RWPE1 (cell line): ENCODE results near the gene SALL2.

Source experiments
- CTCF ChIA-PET: fragments of 350-600 bp; sonication (Branson Sonifier 250); formaldehyde crosslinking; extraction: SDS; loops from one replicate; lab custom pipeline; 2021; lab: Yijun Ruan, JAX
- POLR2A ChIA-PET: fragments of 400-600 bp; formaldehyde crosslinking; extraction: SDS; loops from one replicate; lab custom pipeline; 2020; ENCODE audit warnings: antibody characterized with exemption; ENCODE audit not compliant: low non-redundant PET; lab: Yijun Ruan, JAX
- DNase-seq: peaks from one replicate; pipeline ENCODE4 v3.0.0; 2012; ENCODE audit warnings: low spot score
- H3K27ac ChIP-seq: fragments of 450-650 bp; 2 replicates; pipeline ENCODE4 v1.5.1; 2017
- TF ChIP-seq, protein P1 (sequence below): fragments of 450-650 bp; conservative IDR thresholded peaks from 2 replicates; pipeline ENCODE4 v1.5.1; 2017; ENCODE audit warnings: low read depth, mild to moderate bottlenecking

SALL2 gene

DNA sequence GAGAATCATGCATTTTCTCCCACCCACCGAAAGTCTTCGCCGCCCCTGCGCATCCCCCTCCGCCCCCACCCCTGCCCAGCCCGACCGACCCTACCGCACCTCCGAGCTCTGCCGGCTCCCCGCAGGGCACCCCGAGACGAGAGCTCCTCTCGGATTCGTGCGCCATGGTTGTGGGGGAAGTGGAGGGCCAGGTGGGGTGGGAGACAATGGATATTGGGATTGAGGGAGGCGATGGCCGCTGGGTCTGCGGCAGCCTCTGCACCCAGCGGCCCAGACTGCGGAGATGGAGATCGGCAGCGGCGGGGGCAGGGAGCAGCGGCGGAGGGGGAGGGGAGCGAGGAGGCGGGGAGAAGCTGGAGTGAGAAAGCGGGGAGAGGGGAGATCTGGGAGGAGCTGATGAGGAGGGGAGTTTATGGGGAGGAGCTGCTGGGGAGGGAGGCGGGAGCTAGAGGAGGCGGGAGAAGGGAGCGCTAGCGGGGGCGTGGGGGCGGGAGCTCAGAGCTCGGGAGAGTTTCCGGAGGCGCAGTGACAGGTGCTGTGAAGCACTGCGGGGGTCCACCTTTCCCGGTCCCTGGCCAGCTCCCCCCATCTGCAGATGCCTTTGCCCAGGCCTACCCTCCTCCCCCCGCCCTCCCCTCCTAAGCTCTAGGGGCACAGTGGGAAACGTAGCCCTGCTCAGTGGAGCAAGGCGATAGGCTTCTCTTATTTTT is at the start of gene SALL2:
TSS of gene SALL2 (minus strand) at position 385 of the 710 bp plus-strand sequence. CDS start at position 166, 219 bp downstream.
- peak; percentile 38 for DNase-seq
- CTCF ChIA-PET: interaction anchor here (0.6 to 0.9 kb wide), 2 partner anchors 15 to 61 kb away, joined by 4 to 5 read pairs; partner anchors contain the start of gene METTL3
- no peak within 1 kb of the TSS for H3K27ac ChIP-seq
- TF ChIP-seq, protein P1, sequence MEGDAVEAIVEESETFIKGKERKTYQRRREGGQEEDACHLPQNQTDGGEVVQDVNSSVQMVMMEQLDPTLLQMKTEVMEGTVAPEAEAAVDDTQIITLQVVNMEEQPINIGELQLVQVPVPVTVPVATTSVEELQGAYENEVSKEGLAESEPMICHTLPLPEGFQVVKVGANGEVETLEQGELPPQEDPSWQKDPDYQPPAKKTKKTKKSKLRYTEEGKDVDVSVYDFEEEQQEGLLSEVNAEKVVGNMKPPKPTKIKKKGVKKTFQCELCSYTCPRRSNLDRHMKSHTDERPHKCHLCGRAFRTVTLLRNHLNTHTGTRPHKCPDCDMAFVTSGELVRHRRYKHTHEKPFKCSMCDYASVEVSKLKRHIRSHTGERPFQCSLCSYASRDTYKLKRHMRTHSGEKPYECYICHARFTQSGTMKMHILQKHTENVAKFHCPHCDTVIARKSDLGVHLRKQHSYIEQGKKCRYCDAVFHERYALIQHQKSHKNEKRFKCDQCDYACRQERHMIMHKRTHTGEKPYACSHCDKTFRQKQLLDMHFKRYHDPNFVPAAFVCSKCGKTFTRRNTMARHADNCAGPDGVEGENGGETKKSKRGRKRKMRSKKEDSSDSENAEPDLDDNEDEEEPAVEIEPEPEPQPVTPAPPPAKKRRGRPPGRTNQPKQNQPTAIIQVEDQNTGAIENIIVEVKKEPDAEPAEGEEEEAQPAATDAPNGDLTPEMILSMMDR: no peak
- POLR2A ChIA-PET: interaction anchor here (0.8 kb wide), 1 partner anchor 15 kb away, joined by 3 read pairs; the partner anchor contains the start of gene METTL3

DNA sequence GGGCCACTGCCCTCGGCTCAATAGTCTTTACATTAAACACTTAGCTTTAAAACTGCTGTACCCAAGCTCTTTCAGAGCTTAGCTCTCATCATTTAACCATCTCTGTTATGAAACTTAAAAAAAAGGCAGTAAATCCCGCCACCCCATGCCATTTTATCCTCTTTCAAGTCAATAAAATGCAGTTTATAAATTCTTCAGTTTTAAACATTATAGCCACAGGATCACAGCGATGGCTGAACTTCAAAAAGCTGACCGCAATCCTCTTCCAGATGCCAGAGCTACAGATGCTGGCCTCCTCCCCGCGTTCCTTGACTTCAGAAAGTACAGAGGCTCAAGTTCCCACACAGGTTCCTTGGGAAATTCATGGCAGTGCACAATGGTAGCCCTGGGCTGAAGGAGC is 49.5 kb upstream of the SALL2 start:
- H3K27ac ChIP-seq: no peak overlapping the region
- no peak for DNase-seq
- TF ChIP-seq, protein P1: no peak
- ChIA-PET POLR2A (no interaction called here), CTCF (interaction anchor here (0.7 kb wide), 1 partner anchor 386 kb away, joined by 4 read pairs; no protein-coding TSS in a partner anchor)

DNA sequence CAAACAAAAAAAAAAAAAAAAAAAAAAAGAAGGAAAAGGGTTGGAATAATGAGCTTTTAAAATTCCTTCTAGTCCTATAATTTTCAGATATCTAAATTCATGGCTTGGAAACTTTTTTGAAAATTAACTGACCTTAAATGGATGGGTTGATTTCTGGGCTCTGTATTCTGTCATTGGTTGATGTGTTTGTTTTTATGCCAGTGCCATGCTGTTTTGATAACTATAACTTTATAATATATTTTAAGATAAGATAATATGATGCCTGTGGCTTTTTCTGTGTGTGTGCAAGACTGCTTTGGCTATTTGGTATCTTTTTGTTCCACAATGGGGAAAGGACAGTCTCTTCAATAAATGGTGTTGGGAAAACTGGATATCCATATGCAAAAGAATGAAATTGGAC is 46.5 kb upstream of the SALL2 start:
- no peak overlapping the region for H3K27ac ChIP-seq
- ChIA-PET CTCF (no interaction called here), POLR2A (no interaction called here)
- TF ChIP-seq, protein P1: no peak
- no peak for DNase-seq

DNA sequence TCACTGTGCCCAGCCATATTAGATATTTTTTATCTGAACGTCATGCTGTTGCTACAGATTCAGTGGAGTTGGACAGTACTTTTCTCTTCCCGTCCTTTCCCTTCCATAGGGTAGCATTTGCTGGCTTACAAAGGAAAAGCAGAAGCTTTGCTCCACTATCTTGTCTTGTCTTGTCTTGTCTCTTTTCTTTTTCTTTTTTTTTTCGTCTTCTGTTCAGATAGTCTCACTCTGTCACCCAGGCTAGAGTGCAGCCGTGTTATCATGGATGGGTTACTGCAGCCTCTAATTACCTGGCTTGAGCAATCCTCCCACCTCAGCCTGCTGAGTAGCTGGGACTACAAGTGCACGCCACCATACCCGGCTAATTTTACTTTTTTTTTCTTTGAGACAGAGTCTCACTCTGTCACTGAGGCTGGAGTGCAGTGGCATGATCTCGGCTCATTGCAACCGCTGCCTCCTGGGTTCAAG is 32.6 kb upstream of the SALL2 start:
- H3K27ac ChIP-seq: no peak overlapping the region
- POLR2A ChIA-PET: interaction anchor here (1.1 kb wide), 1 partner anchor 48 kb away, joined by 4 read pairs; the partner anchor contains the start of gene METTL3
- CTCF ChIA-PET: interaction anchor here (1.5 kb wide), 1 partner anchor 60 kb away, joined by 5 read pairs; no protein-coding TSS in a partner anchor
- no peak for DNase-seq
- TF ChIP-seq, protein P1: no peak

DNA sequence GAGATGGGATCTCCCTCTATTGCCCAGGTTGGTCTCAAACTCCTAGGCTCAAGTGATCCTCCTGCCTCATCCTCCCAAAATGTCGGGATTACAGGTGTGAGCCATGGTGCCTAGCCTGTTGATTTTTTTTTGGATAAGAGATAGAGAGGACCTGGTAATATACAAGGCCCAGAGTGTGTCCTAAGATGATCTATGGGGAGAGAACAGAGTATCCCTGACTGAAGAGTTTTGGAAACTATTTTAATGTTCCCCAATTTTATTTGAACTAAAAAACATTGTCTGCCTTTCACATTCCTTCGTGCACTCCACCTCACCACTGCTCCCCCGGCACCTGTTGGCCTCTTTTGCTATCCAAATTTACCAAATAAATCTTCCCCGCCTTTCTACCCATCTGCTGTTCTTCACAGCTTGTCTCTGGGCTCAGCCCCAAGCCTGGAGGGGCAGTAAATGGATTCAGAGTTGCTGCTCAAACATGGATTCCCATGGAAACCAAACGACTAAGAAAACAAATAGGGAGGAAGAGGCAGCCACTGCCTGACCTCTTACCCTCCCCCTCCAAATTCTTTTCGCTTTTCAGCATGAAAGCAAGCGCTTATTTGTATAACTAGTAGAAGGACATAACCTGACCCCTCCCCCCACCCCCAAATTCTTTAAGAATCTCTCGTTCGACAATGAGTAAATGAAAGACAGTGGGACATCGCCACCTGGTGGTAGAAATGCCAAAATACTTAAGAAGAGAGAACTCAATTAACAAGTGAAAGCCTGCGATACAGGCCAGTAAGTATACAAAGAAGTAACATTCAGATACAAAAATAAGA is 31.1 kb upstream of the SALL2 start:
- H3K27ac ChIP-seq: no peak overlapping the region
- POLR2A ChIA-PET: no interaction called here
- TF ChIP-seq, protein P1: peak; percentile 68
- peak; percentile 67 for DNase-seq
- CTCF ChIA-PET: interaction anchor here (1.3 to 1.9 kb wide), 2 partner anchors 46 to 59 kb away, joined by 6 to 30 read pairs; partner anchors contain the start of gene METTL3
